HepG2 (cell line): ENCODE results near the gene EDEM1.

ENCODE experiments used
- EZH2 ChIP-seq: conservative IDR thresholded peaks from 2 replicates; pipeline ENCODE4 v1.6.1; 2012; ENCODE audit warnings: mild to moderate bottlenecking, low read depth, low read length, moderate library complexity
- POLR2A ChIP-seq, 2 experiments: IDR thresholded peaks; 2 replicates each; pipeline ENCODE4 v1.6.1; 2011; ENCODE audit warnings: low read depth in 2 of 2, low read length in 2 of 2, mild to moderate bottlenecking in 1 of 2, moderate library complexity in 1 of 2; ENCODE audit not compliant: insufficient read depth in 1 of 2
- SMC3 ChIP-seq: IDR thresholded peaks from 2 replicates; pipeline ENCODE4 v1.6.1; 2011; ENCODE audit warnings: low read length, improper control_type of control experiment
- TAF1 ChIP-seq: sonication (generic); formaldehyde crosslinking; IDR thresholded peaks from 2 replicates; pipeline ENCODE4 v1.4.0; 2020; ENCODE audit warnings: missing genetic modification reagents
- TF ChIP-seq, protein P1 (sequence below): sonication (generic); formaldehyde crosslinking; IDR thresholded peaks from 2 replicates; pipeline ENCODE4 v1.5.0; 2020; ENCODE audit warnings: mild to moderate bottlenecking, missing genetic modification reagents, moderate library complexity

DNA sequence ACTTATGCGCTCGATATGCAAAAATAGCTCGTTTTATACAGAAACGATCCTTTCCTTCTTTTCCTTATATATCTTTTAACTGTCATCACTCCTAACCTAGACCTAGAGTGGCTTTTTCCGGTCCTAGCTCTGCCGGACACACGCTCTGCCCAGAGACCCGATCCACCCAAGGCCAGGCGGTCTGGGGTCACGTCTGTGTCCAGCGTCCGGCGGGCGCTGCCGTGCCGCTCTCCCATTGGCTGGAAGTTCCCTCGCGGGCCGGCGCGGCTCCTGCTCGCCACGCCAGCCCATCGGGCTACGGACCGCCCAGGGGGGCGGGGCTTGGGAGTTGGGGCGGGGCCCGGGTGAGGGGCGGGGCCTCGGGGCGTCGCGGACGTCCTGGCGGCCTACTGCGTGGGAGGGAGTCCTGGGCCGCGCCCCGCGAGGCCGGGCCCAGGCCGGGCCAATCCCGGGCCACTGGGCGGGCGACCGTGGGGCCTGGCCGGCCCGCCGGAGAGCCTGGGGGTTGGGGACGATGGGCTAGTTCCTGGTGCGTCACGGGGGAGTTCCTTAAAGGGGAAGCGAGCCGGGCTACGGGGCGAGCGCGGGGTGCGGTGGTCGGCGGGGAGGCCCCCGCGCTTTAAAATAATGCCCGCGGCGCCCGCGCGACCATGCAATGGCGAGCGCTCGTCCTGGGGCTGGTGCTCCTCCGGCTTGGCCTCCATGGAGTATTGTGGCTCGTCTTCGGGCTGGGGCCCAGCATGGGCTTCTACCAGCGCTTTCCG lies at the start of gene EDEM1:
- TF ChIP-seq TAF1 (CRISPR knock-in tag) (peak; percentile 63), POLR2A (IDR thresholded peaks at IDR 0.05; ENCODE audit: insufficient read depth in 1 of 2, low read depth in 2 of 2, low read length in 2 of 2) (peak; percentile 72 to 90), SMC3 (no peak), EZH2 (no peak)
- TF ChIP-seq, protein P1, sequence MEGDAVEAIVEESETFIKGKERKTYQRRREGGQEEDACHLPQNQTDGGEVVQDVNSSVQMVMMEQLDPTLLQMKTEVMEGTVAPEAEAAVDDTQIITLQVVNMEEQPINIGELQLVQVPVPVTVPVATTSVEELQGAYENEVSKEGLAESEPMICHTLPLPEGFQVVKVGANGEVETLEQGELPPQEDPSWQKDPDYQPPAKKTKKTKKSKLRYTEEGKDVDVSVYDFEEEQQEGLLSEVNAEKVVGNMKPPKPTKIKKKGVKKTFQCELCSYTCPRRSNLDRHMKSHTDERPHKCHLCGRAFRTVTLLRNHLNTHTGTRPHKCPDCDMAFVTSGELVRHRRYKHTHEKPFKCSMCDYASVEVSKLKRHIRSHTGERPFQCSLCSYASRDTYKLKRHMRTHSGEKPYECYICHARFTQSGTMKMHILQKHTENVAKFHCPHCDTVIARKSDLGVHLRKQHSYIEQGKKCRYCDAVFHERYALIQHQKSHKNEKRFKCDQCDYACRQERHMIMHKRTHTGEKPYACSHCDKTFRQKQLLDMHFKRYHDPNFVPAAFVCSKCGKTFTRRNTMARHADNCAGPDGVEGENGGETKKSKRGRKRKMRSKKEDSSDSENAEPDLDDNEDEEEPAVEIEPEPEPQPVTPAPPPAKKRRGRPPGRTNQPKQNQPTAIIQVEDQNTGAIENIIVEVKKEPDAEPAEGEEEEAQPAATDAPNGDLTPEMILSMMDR (CRISPR knock-in tag), result no peak
